Effector CD8-positive, alpha-beta T cell (primary cell): ENCODE results near the gene SLC34A1.

Experiments
- DNase-seq: peaks from one replicate; lab custom pipeline; 2025; lab: John Stamatoyannopoulos, UW

SLC34A1 gene

DNA sequence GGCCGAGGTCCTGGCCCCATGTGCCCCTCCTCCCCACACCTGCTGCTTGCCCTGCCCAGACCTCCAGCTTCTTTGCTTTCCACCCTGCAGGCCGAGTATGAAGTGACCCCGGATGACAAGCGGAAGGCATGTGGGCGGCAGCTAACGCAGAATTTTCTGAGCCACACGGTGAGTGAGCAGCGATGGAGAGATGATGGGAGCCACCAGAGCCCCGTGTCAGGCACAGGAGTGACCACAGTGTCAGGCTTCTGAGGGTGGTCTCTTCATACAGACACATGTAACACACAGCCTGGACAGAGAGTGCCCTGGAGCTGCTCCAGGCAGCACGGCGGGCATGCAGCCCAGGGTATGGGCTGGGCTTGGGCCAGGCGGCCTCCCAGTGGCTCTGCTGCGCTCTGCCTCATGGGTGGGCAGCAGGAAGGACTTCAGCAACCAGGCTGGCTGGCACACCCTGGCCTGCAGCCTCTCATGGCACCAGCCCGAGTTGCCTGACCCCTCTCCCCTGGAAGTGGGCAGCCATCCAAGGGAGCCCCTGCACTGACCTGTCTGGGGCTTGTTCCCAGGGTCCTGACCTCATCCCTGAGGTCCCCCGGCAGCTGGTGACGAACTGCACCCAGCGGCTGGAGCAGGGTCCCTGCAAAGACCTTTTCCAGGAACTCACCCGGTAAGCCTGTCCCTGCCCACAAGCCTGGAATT, 48.1 kb downstream of the SLC34A1 start:
- DNase-seq: no peak

DNA sequence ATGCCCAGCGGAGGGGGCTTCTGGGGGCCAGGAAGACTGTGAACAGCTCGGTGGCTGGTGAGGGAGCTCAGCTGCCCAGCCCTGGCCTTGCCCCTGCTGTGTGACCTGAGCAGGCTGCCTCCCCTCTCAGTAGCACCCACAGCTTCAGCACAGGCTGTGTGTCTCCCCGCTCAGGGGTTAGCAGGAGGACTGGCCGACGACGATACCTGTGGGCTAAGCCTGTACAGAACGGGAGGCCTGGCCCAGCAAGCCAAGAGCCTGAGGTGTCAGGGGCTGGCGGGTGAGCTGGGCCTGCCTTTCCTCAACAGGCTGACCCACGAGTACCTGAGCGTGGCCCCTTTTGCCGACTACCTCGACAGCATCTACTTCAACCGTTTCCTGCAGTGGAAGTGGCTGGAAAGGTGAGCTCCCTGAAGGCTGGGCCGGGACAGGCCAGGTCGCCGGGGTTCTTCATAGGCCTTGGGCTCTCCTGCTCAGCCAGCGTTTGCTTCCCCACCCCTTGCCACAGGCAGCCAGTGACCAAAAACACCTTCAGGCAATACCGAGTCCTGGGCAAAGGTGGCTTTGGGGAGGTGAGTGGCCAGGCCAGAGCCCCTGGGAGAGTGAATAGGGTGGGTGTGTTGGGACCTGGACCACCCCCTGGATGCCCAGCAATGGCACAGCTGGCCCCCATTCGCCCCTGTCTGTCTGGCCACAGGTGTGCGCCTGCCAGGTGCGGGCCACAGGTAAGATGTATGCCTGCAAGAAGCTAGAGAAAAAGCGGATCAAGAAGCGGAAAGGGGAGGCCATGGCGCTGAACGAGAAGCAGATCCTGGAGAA, 48.8 kb downstream of the SLC34A1 start:
- no peak for DNase-seq

DNA sequence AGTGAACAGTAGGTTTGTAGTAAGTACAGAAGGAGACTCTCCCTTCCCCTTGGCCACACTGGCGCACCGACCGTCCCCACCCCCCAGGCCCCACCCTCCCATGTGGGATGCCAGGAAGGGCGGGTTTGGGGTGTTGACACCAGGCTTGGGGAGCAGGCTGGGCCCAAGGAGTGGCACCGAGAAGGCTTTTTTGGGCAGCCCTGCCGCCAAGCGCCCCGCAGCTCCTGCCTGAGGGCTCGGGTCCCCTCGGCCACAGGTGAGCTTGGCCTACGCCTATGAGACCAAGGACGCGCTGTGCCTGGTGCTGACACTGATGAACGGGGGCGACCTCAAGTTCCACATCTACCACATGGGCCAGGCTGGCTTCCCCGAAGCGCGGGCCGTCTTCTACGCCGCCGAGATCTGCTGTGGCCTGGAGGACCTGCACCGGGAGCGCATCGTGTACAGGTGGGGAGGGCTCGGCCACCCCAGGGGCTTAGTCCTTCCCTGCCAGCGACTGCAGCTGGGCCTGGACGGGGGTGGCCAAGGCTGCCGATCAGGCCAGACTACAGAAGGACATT, 49.5 kb downstream of the SLC34A1 start:
- no peak for DNase-seq

DNA sequence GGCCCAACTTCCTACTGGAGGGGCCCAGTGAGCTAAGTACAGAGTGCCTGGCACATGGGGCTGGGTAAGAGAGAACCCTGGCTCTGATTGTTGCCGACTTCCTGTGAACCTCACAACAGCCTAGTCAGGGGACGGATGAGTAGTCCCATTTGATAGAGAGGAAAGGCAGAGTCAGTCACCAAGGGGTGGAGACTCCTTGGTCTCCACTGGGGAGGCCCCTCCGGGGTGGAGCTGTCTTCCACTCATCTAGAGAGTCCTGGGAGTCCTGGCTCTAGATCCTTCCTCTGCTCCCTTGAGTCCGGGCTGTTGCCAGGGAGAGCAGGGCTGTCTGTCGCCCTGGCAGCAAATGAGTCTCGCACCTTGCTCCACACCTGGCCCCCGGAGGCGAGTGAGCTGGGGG, 50.2 kb downstream of the SLC34A1 start:
- no peak for DNase-seq

DNA sequence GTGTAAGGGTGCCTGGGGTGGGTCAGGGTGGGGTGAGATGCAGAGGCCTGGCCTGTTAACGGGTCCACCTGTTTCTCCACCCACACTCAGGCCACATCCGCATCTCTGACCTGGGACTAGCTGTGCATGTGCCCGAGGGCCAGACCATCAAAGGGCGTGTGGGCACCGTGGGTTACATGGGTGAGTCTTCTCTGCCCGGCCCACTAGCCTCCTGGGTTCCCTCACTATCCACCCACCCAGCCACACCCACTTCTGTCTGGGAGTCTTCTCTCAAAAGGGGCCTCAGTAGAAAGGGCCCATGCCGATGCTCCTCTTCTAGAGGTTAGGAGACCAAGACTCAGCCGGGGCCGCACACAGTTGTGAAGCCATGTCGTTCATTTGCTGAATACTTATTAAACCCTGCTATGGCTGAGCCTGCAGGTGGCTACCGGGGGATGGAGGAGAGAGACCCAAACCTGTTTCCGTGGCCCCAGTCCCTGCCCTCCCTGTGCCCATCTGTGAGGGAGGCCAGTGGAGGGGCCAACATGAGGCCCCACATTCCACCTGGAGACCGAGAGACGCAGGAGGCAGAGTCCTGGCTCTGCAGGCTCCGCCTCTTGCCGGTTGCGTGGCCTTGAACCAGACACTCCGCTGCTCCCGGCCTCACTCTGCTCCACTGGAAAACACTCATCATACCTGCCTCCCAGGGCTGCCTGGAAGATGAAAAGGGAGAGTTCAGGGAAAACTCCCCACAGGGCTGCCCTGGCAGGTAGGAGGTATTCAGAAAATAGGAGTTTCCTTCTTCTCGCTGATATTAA, 50.9 kb downstream of the SLC34A1 start:
- DNase-seq: no peak

DNA sequence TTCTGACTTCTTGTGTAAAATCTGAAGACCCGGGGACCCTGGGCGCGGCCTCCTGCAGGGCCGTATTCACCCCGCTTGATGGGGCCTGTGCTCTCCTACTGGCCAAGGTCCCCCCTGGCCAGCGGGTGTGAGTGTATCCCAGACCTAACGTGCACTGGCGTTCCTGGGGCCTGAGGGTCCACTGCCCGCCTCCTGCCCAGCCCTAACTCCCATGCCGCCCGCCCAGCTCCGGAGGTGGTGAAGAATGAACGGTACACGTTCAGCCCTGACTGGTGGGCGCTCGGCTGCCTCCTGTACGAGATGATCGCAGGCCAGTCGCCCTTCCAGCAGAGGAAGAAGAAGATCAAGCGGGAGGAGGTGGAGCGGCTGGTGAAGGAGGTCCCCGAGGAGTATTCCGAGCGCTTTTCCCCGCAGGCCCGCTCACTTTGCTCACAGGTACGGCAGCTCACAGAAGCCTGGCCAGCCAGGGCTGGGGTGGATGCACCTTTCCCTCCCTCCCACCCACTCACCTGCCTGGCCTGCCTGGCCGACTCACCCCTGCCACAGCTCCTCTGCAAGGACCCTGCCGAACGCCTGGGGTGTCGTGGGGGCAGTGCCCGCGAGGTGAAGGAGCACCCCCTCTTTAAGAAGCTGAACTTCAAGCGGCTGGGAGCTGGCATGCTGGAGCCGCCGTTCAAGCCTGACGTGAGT, 51.8 kb downstream of the SLC34A1 start:
- no peak for DNase-seq

DNA sequence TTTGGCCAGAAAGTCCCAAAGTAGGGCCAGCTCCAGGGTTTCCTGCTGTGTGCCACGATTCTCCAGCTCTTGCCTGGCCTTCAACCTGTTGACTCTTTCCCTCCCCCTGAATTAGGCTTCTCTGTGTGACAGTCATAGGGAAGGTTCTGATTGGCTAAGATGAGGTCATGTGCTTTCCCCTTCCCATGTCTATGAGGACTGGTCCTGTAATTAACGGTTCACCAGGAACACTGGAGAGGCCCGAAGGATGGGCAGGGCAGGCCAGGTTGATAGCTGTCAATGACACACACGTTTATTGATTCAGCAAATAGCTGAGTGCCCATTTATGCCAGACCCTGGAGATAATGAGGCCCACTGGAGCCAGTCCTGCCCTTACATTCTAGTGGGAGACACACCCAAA, 53.4 kb downstream of the SLC34A1 start:
- no peak for DNase-seq

DNA sequence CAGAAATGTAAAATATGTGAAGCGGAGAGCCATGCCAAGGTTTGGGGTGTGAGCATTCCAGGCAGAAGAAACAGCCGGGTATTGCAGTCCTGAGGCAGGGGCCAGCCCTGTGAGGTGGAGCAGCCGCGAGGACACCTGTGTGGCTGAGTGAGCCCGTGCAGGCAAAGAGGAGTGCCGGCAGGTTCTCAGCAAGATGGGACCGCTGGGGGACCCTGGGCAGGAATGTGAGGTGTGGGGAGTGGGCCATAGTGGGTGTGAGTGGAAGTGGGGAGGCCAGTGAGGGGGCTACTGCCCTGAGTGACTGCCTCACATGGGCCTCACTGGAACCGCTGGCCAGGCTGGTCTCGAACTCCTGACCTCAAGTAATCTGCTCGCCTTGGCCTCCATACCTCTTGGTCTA, 54.2 kb downstream of the SLC34A1 start:
- no peak for DNase-seq

DNA sequence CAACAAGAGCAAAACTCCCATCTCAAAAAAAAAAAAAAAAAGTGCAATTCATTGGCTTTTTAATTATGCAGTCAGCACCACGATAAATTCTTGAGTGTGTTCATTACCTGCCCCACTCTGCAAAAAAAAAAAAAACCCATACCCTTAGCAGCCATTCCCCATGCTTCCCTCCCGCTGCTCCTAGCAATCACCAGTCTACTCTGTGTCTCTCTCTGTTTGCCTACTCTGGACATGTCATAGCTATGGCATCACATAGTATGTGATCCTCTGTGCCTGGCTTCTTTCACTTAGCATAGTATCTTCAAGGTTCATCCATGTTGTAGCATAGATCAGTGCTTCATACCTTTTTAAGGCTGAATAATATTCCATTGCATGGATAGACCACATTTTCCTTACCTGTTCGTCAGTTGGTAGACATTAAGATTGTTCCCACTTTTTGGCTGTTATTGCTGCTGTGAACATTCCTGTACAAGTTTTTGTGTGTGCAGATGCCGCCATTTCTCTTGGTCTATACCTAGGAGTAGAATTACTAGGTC, 55.4 kb downstream of the SLC34A1 start:
- DNase-seq: no peak

DNA sequence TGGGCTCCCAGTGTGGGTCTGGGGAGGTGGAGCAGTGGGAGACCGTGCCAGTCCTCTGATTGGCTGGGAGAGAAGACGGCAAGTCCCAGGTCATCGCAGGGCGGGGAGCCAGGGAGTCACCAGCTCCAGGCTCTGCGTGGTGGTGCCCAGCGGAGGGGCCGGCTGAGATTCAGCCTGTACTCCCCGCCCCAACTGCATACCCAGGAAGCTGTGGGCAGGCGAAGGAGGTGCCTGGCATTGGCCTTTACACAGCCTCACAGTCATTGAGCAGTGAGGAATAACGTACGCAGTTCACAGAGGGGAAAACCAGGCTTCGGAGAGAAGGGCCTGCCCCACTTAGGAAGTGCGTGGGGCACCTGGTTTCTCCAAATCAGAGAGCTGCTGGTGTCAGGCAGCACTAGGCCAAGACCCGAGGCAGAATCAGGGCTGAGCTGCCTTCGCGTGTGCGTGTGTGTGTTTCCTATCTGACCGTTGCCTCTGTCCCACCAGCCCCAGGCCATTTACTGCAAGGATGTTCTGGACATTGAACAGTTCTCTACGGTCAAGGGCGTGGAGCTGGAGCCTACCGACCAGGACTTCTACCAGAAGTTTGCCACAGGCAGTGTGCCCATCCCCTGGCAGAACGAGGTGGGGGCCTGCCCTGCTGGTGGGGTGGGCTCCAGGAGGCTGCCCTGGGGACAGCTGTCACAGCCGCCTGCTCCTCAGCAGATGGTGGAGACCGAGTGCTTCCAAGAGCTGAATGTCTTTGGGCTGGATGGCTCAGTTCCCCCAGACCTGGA, 56.2 kb downstream of the SLC34A1 start:
- no peak for DNase-seq

DNA sequence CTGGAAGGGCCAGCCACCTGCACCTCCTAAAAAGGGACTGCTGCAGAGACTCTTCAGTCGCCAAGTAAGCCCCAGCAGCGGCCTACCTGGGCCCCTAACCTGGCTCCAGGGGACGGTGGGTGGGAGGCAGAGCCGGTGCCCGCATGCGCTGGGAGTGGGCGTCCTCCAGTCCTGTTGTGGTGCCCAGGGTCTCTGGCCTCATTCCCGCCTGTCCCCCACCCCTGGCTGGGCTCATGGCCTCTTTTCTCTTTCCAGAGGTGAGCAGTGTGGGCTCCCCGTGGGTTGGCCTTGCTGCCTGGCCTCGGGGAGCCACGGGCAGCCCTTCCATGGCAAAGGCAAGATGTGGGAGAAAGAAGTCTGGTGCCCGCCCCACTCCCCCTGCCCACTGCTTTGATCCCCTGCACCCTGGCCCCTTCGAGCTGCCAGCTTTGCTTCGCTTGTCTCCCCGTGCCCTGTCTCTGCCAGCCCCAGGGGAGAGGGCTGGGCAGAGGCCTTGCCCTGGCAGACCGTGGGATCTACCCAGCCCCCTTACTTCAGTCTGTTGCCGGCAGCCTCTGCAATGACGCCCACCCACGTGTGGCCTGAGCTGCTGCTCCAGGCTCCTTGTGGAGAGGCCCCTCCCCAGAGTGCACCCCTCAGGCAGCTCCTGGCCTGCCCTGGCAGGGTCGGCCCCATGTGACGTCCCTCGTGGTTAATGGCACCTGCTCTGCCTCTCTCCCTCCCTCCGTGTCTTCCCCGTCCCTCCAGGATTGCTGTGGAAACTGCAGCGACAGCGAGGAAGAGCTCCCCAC, 57.0 kb downstream of the SLC34A1 start:
- DNase-seq: no peak

DNA sequence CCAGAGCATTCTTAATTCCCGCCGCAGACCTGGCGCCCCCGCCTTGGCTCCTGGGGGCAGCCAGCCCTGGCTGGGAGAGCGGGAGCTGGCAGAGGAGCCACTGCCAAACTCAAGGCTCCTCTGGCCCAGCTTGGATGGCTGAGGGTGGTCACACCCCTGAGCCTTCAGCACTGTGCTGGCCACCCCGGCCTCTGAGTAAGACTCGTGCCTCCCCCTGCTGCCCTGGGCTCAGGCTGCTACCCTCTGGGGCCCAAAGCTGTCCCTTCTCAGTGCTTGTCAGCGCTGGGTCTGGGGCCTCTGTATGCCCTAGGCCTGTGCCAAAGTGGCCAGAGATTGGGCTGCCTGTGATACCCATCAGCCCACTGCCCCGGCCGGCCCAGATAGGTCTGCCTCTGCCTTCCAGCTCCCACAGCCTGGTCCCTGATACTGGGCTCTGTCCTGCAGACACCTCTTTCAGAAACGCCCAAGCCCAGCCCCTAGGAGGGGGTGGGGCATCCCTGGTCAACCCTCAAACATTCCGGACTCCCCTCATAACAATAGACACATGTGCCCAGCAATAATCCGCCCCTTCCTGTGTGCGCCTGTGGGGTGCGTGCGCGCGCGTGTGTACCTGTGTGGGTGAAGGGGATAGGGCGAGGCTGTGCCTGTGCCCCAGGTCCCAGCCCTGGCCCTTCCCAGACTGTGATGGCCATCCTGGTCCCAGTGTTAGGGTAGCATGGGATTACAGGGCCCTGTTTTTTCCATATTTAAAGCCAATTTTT, 58.0 kb downstream of the SLC34A1 start:
- no peak for DNase-seq

DNA sequence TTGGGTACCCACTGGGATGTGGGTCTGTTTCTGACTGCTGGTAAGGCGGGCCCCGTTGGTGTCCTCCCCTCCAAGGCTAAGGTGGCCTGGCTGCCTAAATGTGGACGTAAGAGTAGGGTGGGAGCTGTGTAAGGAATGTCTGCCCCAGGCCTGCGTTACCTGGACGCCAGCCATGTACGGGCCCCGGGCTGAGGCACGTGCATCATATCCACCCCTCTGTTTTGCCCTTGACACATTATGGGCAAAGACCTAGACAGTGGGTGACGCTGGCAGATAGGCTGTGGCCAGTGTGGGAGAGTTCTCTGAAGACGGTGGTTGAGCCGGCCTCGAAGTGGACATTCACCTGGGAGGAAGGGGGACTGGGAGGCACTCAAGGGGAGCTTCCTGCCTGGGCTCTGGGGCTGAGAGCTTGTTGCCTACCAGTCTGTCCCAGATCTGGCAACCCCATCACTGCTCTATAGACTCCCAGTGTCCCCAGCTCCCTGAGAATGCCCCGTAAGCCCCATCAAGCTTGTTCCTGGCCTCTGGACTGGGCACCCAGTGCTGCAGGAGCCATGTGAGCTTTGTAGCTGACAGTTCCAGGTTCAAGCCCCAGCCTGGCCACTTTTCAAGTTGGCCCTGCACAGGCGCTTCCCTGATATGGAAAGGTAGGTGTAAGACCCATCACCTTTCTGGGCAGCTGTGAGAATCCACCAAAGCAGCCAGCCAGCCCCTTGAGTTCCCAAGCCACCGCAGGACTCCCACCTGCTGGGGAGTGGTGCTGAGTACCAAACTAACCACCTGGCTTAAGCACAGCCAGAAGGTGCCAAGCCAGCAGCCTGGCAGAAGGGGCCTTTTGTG, 59.1 kb downstream of the SLC34A1 start:
- no peak for DNase-seq

DNA sequence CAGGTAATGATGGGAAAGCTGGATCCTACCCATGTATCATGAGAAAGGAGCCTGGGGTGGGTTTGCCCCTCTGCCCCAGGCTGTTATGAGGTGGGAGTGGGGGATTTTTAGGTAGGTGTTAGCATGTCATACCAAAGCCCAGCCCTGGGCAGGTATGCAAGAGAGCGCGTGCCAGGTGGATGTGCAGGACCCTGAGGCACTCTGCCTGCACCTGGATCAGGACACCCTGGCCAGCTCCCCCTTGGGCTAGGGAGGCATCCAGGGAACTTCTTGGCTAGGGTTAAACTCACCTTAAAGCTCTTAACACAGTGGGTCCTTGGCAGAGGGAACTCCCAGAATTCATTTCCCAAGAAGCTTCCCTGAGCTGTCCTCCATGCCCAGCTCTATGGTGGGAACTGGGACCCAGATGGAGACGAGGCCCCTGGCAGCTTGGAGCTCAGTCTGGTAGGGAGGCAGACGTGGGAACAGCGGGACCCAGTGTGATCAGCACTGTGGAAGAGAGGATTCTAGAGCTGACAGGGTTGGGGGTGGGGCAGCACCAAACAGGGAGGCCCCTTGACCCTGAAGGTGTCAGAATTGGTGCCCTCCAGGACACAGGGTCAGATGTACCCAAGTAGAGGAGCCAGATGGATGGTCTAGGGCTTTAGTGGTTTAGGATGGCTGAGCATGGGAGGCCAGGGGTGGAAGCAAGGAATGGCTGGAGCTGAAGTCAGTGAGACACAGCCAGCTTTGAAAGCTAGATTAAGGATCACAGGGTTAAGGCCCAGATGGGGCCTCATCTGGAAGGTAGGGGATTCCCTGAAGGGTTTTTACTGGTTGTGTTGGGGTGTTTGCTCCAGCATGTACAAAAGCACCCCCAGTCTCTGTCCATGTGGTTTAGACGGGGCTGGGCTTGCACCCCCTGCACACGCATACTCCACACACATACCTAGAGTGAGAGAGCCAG, 60.1 kb downstream of the SLC34A1 start:
- DNase-seq: no peak

DNA sequence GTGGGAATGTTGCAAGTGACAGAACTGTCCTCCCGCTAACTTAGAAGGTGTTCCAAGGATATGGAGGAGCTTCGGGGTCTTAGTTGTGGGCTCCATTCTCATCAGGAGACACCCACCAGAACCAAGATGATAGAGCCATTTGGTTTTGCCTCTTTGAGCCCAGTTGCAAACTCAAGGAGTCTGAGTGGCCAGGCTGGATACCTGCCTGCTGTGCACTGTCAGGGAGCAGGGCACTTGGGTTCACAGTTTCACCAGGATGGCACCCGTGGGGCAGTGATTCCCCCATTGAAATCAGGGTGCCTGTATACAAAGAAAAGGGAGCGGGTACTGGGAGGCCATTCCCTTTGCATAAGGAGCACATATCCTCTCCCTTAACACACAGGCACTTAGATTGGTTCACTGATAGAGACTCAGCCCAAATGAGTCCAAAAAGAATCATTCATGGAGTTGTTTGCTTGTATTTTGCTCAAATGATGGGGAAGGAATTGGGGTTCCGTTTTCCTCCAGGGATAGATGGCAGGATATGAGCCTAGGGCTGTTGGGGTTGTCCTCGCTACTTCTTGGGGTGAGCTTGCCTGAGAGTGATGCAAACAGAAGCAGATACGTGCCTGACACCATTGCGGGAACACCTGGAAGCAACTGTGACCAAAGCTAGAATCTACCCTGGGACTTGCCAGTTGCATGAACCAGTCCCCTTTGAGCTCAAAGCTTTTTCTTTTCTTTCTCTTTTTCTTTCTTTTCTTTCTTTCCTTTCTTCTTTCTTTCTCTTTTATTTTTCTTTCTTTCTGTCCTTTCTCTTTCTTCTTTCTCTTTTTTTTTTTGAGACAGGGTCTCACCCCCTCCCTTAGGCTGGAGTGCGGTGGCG, 61.0 kb downstream of the SLC34A1 start:
- peak; percentile 27 for DNase-seq

DNA sequence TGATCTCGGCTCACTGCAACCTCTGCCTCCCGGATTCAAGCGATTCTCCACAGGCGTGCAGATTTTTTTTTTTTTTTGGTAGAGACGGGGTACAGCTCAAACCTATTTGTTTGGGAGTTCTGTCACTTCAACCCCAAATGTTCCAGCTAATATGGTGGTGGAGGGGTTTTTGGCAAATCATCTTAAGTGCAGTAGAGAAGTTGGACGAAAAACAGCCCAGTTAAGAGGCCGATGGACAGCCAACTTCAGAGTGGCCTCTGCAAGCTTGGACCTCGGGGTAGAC, 61.6 kb downstream of the SLC34A1 start:
- DNase-seq: no peak
